Measurements from ENCODE around the gene GRM8. TPM values are rescaled to one million over a fixed set of nuclear protein-coding genes. Genes with fewer than 3 reads are reported as not detected.

GRM8 gene
- total RNA-seq, 1 experiment from 2014 or later = 1.8 TPM

DNA sequence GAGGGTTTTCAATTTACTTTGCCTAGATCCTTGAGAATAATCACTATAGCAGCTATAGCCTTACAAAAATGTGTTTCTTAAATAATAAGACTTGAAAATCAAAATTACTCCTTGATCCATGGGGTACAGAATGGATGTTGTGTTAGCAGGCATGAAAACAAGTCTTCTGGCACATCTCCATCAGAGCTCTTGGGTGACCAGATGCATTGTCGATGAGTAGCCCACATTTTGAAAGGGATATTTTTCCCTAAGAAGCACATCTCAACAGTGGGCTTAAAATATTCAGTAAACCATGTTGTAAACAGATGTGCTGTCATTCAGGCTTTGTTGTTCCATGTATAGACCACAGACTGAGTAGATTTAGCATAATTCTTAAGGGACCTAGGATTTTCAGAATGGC, 827.8 kb downstream of the GRM8 start:
- Histone ChIP-seq H3K27me3 (ENCODE audit: insufficient read depth, low read length) (no peaks in the 10 kb centered on the region), H3K79me2 (ENCODE audit: insufficient read depth, low read length) (no peaks in the 10 kb centered on the region), H4K20me1 (ENCODE audit: control insufficient read depth, insufficient read depth, insufficient read length) (no peaks in the 10 kb centered on the region), H3K9me3 (ENCODE audit: control insufficient read depth, low read depth, low read length) (no peaks in the 10 kb centered on the region), H3K4me2 (ENCODE audit: insufficient read depth, insufficient read length, low read length) (no peak overlapping the region), H3K79me1 (ENCODE audit: insufficient read depth, low read depth, low read length, poor library complexity, severe bottlenecking) (no peaks in the 10 kb centered on the region), H2BK120ac (ENCODE audit: low read depth, low read length, poor library complexity, severe bottlenecking) (no peak overlapping the region), H3T11ph (ENCODE audit: low read length) (no peak overlapping the region), H3K4ac (ENCODE audit: low read depth, low read length) (no peak overlapping the region), H2BK5ac (ENCODE audit: insufficient read length, low read length) (no peak overlapping the region), H2BK15ac (ENCODE audit: low read depth, low read length) (no peak overlapping the region), H3K9ac (ENCODE audit: extremely low read depth, insufficient read length, low read length) (no peak overlapping the region), H3K14ac (ENCODE audit: insufficient read depth, low read length) (no peak overlapping the region), H3K56ac (ENCODE audit: insufficient read length, low read depth, low read length) (no peak overlapping the region), H2BK20ac (ENCODE audit: low read depth, low read length, poor library complexity, severe bottlenecking) (no peak overlapping the region), H3K18ac (ENCODE audit: insufficient read length, low read depth, low read length) (no peak overlapping the region), H3K23ac (ENCODE audit: insufficient read length, low read depth, low read length) (no peak overlapping the region), H4K91ac (ENCODE audit: insufficient read length, low read depth, low read length) (no peak overlapping the region), H3K4me1 (ENCODE audit: insufficient read depth, low read length) (no peaks in the 10 kb centered on the region), H2AK5ac (ENCODE audit: insufficient read length, low read length) (no peak overlapping the region), H3K23me2 (ENCODE audit: insufficient read length, low read depth, low read length, poor library complexity, severe bottlenecking) (no peaks in the 10 kb centered on the region), H4K5ac (ENCODE audit: insufficient read length, low read depth, low read length) (no peak overlapping the region), H4K8ac (replicated peaks; ENCODE audit: insufficient read length, low read depth, low read length) (no peak overlapping the region), H2BK12ac (ENCODE audit: insufficient read length, low read depth, low read length) (no peak overlapping the region), H2AFZ (ENCODE audit: low read length) (no peak overlapping the region), H3K27ac (ENCODE audit: insufficient read length, low read depth, low read length) (no peak overlapping the region)
- no peak for DNase-seq
- H3K27ac Mint-ChIP-seq = no peak overlapping the region
- WGBS (ENCODE audit: extremely low coverage, insufficient read length, low lambda C conversion rate) = no CpG with 5 or more reads among the region's 1 CpG
- TF ChIP-seq, protein P1, sequence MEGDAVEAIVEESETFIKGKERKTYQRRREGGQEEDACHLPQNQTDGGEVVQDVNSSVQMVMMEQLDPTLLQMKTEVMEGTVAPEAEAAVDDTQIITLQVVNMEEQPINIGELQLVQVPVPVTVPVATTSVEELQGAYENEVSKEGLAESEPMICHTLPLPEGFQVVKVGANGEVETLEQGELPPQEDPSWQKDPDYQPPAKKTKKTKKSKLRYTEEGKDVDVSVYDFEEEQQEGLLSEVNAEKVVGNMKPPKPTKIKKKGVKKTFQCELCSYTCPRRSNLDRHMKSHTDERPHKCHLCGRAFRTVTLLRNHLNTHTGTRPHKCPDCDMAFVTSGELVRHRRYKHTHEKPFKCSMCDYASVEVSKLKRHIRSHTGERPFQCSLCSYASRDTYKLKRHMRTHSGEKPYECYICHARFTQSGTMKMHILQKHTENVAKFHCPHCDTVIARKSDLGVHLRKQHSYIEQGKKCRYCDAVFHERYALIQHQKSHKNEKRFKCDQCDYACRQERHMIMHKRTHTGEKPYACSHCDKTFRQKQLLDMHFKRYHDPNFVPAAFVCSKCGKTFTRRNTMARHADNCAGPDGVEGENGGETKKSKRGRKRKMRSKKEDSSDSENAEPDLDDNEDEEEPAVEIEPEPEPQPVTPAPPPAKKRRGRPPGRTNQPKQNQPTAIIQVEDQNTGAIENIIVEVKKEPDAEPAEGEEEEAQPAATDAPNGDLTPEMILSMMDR (conservative IDR thresholded peaks at IDR 0.05) = no peak
- no peaks in the 10 kb centered on the region for H3K36me3 Mint-ChIP-seq (ENCODE audit: insufficient read depth in 1 of 3, low read depth in 3 of 3)
- H3K27me3 Mint-ChIP-seq (ENCODE audit: low read depth) = no peaks in the 10 kb centered on the region
- H3K4me1 Mint-ChIP-seq = peaks cover 3 to 7% of the 10 kb centered on the region in 2 experiments; a peak in 3 of 4 replicates
- no peaks in the 10 kb centered on the region for H3K9me3 Mint-ChIP-seq
- H3K4me3 Mint-ChIP-seq = no peak overlapping the region

Data from H9 (cell line).